GM12878 (cell line): ENCODE data around the gene RNF152. TPM values are rescaled to one million over a fixed set of nuclear protein-coding genes. Genes with fewer than 3 reads are reported as not detected.

Experiments
- ATAC-seq: fragments of 200-7000 bp; cut with Tn5 transposase; 3 replicates; pipeline ENCODE4 v1.9.1; 2020; ENCODE audit warnings: mild to moderate bottlenecking, moderate library complexity
- BruUV-seq: library from RNA; stranded (reverse); fragments of 400-500 nt; replicated peaks from 2 replicates; lab custom pipeline; 2021; lab: Mats Ljungman, UMichigan
- CTCF ChIA-PET: fragments of 300-600 bp; sonication (Branson Sonifier 250); formaldehyde crosslinking; extraction: SDS; loops from one replicate; lab custom pipeline; 2021; ENCODE audit warnings: inconsistent platforms; lab: Yijun Ruan, JAX
- POLR2A ChIA-PET: fragments of 350-600 bp; formaldehyde crosslinking; extraction: SDS; loops from one replicate; lab custom pipeline; 2021; ENCODE audit warnings: inconsistent platforms; lab: Charles Lee
- RAD21 ChIA-PET: fragments of 300-600 bp; sonication (Branson Sonifier 250); formaldehyde crosslinking; loops from one replicate; lab custom pipeline; 2023; ENCODE audit warnings: antibody characterized with exemption; ENCODE audit not compliant: unreplicated experiment; lab: Charles Lee
- SMC1A ChIA-PET: fragments of 300-600 bp; sonication (Branson Sonifier 250); formaldehyde crosslinking; loops from one replicate; lab custom pipeline; 2023; ENCODE audit not compliant: unreplicated experiment, uncharacterized antibody; lab: Charles Lee
- DNase-seq: peaks from one replicate; pipeline ENCODE4 v3.0.0-alpha.2; 2011; ENCODE audit warnings: low read depth, low spot score
- FAIRE-seq: peaks from 3 replicates; lab custom pipeline; 2011; peaks lifted over from hg19 to GRCh38; lab: Jason Lieb, UNC
- H2AFZ ChIP-seq: 2 replicates; pipeline ENCODE4 v1.6.0; 2011; ENCODE audit warnings: low read depth, low read length, control low read depth; ENCODE audit not compliant: control insufficient read depth
- H3K27ac ChIP-seq: 2 replicates; pipeline ENCODE4 v1.5.1; 2011; ENCODE audit warnings: control low read depth; ENCODE audit not compliant: control insufficient read depth, insufficient read depth
- H3K27me3 ChIP-seq, 2 experiments: replicated peaks in 1 of 2; 2 replicates each; pipeline versions ENCODE4 v1.6.0 to v1.6.1; 2011; ENCODE audit warnings: low read length in 1 of 2; ENCODE audit not compliant: control insufficient read depth in 2 of 2, insufficient read depth in 2 of 2
- H3K36me3 ChIP-seq, 2 experiments: 2 replicates each; pipeline ENCODE4 v1.5.1; 2011; ENCODE audit warnings: low read length in 1 of 2; ENCODE audit not compliant: control insufficient read depth in 2 of 2, insufficient read depth in 2 of 2
- H3K4me1 ChIP-seq: 2 replicates; pipeline ENCODE4 v1.6.1; 2011; ENCODE audit warnings: mild to moderate bottlenecking, low read length, moderate library complexity, mixed read lengths; ENCODE audit not compliant: control insufficient read depth, insufficient read depth
- H3K4me2 ChIP-seq: 2 replicates; pipeline ENCODE4 v1.6.0; 2011; ENCODE audit warnings: control low read depth; ENCODE audit not compliant: control insufficient read depth, insufficient read depth
- H3K4me3 ChIP-seq: fragments of 200-600 bp; sonication (generic); 2 replicates; pipeline ENCODE4 v1.5.1; 2016
- H3K79me2 ChIP-seq: 2 replicates; pipeline ENCODE4 v1.6.0; 2011; ENCODE audit warnings: low read length; ENCODE audit not compliant: control insufficient read depth, insufficient read depth
- H3K9ac ChIP-seq: 2 replicates; pipeline ENCODE4 v1.8.0; 2011; ENCODE audit warnings: low read length, control low read depth, mixed read lengths; ENCODE audit not compliant: control insufficient read depth, insufficient read depth
- H3K9me3 ChIP-seq: replicated peaks from 3 replicates; pipeline ENCODE4 v1.5.1; 2011; ENCODE audit warnings: mild to moderate bottlenecking, low read length; ENCODE audit not compliant: control insufficient read depth, insufficient read depth
- H4K20me1 ChIP-seq: 2 replicates; pipeline ENCODE4 v1.6.0; 2011; ENCODE audit not compliant: control insufficient read depth, insufficient read depth
- E4F1 ChIP-seq: fragments of 450-650 bp; IDR thresholded peaks from 2 replicates; pipeline ENCODE4 v1.6.1; 2018; ENCODE audit warnings: borderline replicate concordance, mild to moderate bottlenecking; ENCODE audit not compliant: partially characterized antibody
- HCFC1 ChIP-seq: fragments of 150-350 bp; IDR thresholded peaks from 2 replicates; pipeline ENCODE4 v1.6.1; 2014; ENCODE audit warnings: low read length
- MLLT1 ChIP-seq: fragments of 450-650 bp; IDR thresholded peaks from 2 replicates; pipeline ENCODE4 v1.6.1; 2016; ENCODE audit warnings: mild to moderate bottlenecking
- NKRF ChIP-seq: fragments of 450-650 bp; conservative IDR thresholded peaks from 2 replicates; pipeline ENCODE4 v1.6.1; 2017; ENCODE audit warnings: mild to moderate bottlenecking, moderate library complexity
- STAT1 ChIP-seq: fragments of 450-650 bp; conservative IDR thresholded peaks from 2 replicates; pipeline ENCODE4 v1.6.1; 2014; ENCODE audit warnings: antibody characterized with exemption, mild to moderate bottlenecking
- STAT3 ChIP-seq: IDR thresholded peaks from 2 replicates; pipeline ENCODE4 v1.6.1; 2011; ENCODE audit warnings: low read depth, low read length, improper control_type of control experiment
- TARDBP ChIP-seq: IDR thresholded peaks from 2 replicates; pipeline ENCODE4 v1.6.1; 2016; ENCODE audit warnings: borderline replicate concordance
- USF1 ChIP-seq: IDR thresholded peaks from 2 replicates; pipeline ENCODE4 v1.6.1; 2011; ENCODE audit warnings: borderline replicate concordance, low read depth, mild to moderate bottlenecking, moderate library complexity, mixed read lengths, low read length; ENCODE audit not compliant: insufficient read depth; ENCODE audit errors: extremely low read length
- ZNF687 ChIP-seq: fragments of 450-650 bp; IDR thresholded peaks from 2 replicates; pipeline ENCODE4 v1.6.1; 2017; ENCODE audit warnings: mild to moderate bottlenecking, moderate library complexity
- WGBS: methylation state at CpG from one replicate; pipeline ENCODE4 v1.1.6; 2016; ENCODE audit warnings: low lambda C conversion rate; ENCODE audit not compliant: insufficient replicate concordance, insufficient coverage; ENCODE audit errors: missing lambda C conversion rate; 5-methylcytosine and 5-hydroxymethylcytosine counted together
- in situ Hi-C: fragments of 300-500 bp; cut with MboI; formaldehyde crosslinking; loops from 9 replicates; pipeline ENCODE4 v1.14.3; 2018; ENCODE audit warnings: mixed read lengths
- intact Hi-C: fragments of 100-400 bp; cut with micrococcal nuclease; formaldehyde crosslinking; loops from one replicate; pipeline ENCODE4 v1.14.2; 2022; ENCODE audit not compliant: unreplicated experiment
- polyA plus RNA-seq, 11 experiments: library from polyadenylated mRNA; depleted of rRNA in 4 of 11; unstranded in 6 of 11; stranded (reverse) in 5 of 11; fragments of >200 nt; fragmentation: Nextera tagmentation in 4 of 11; fragmentation: Illumina TruSeq in 1 of 11; extraction: Ambion mirVana in 4 of 11; extraction: Trizol in 1 of 11; gene quantifications; 1 replicate in 1 of 11; 2 replicates in 10 of 11; pipeline versions ENCODE4 v1.2.1 to v1.2.3, GENCODE V29; 2011 to 2016; ENCODE audit warnings: inconsistent platforms in 2 of 11, missing spikeins in 2 of 11, low read depth in 1 of 11
- total RNA-seq, 4 experiments: library from RNA; depleted of rRNA in 3 of 4; stranded (reverse); fragments of >200 nt in 3 of 4; fragmentation: Illumina TruSeq in 1 of 4; extraction: Trizol in 1 of 4; gene quantifications; 2 replicates each; pipeline versions ENCODE4 v1.2.1 to v1.2.3, GENCODE V29; 2013 to 2021

RNF152 gene
- total and polyA plus RNA-seq, 10 of the 15 experiments (the other 5 are each of a cell fraction or from before 2014, with no cell fraction given) = under 0.01 to 0.07 (median 0.03) TPM; not detected in 7

- TF ChIP-seq MLLT1 (no peak), STAT1 (no peak), STAT3 (no peak)
- TF ChIP-seq, all 136 proteins: peak for 0
These were observed 38.0 kb downstream of the RNF152 start (continued) for GRCh38 chr18:61854578-61855448.

GRCh38 chr18:61853855-61854254 lies 39.0 kb downstream of the RNF152 start:
- Histone ChIP-seq H3K27me3 (no peaks in the 10 kb centered on the region), H3K4me2 (no peak overlapping the region), H3K9me3 (no peaks in the 10 kb centered on the region; the same call in 2 of the 3 replicates), H3K4me1 (no peaks in the 10 kb centered on the region), H3K27ac (no peak overlapping the region), H3K4me3 (no peak overlapping the region), H3K9ac (no peak overlapping the region), H3K79me2 (no peaks in the 10 kb centered on the region), H2AFZ (no peak overlapping the region), H3K36me3 (no peaks in the 10 kb centered on the region), H4K20me1 (no peaks in the 10 kb centered on the region)
- ChIA-PET POLR2A (no interaction called here), CTCF (no interaction called here), SMC1A (no interaction called here), RAD21 (no interaction called here)
- DNase-seq (no peak), ATAC-seq (no peak), FAIRE-seq (no peak)
- intact Hi-C loops (no loop called here), in situ Hi-C loops (no loop called here)
- WGBS = 0% methylated on average over 3 of the region's 3 CpGs
- no TSS peak for BruUV-seq
- no peak for TF ChIP-seq NKRF
- TF ChIP-seq HCFC1 = no peak
- TF ChIP-seq USF1 = no peak
- TF ChIP-seq TARDBP = no peak
- TF ChIP-seq ZNF687 = no peak
- no peak for TF ChIP-seq E4F1
